ENCODE measurements around the gene PPP2R3A.
"Not testable (repeated sequence)": the region's sequence is repeated elsewhere in the genome, so short reads cannot be mapped to it uniquely, and the experiment has no call there.

Gene PPP2R3A

DNA sequence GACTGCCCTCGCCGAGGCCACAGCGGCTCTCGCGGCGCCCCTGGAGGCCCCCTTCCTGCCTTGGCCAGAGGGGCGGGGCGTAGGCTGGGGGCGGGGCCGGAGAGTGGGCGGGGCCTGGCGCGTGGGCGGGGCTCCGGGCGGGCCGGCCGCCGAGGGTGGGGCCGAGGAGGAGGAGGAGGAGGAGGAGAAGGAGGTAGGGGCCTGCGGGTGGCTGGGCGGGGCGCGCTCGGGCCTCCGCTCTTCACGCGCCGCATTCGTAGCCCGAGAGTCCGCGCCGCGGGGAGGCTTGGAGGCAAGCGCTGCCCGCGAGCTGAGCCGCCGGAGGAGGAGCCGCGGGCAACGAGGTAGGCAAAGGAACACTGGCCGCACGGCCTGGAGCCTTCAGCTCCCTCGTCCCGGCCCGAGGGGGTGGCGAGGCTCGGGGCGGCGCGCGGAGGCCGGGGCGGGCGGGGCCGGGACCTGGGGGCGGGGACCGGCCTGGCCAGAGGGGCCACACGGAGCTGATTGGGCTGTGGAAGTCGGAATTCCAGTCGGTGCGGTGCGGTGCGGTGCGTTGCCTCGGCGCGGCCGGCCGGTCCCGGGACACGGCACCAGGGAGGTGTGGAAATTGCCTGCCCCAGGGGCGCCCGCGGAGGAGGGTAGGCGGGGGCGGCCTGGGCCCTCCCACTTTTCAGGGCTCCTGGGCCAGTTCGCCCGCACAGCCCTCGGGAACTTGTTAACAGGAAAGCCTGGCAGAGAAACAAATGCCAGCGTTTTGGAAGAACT is at the start of gene PPP2R3A:
Gene PPP2R3A, plus strand, starts transcription at position 223 of the 765 bp plus-strand sequence. CDS start 35,771 bp downstream, outside the sequence.
- no peak for DNase-seq

DNA sequence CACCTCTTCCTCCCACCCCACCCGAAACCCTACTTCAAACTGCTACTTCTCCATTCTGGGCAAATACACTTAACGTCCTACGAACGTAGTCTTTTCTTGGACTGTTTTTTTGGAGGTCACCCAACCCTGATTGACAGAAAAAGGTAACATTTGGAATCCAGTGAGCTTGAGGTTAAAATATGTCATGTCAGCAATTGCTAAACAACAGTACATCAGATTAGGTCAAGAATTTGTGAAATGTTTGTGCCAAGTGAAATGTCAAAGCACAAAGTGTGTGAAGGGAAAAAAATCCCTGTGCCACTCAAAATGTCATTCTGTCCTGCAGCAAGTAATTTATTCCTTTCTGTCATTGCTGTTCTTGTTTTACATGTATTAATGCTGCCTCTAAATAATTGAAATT is 49.2 kb upstream of the PPP2R3A start:
- no peak for DNase-seq

DNA sequence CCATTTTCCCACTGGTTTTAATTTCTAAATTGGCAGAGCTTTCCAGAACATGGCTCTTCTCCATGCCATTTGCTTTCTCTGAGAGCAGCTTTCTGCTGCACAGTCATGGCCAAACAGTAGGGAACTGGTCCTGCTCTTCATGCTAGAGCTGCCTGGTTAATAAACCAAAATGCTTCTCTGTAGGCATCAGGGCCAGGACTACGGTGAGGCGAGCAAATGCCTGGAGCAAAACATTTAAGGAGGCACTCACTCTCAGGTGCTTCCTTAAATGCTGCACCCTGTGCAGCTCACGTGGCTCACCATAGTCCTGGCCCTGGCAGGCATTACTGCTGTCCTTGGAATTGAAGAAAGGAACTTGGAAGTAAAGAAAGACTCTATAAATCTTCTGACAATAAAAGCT is 48.5 kb upstream of the PPP2R3A start:
- DNase-seq, result no peak

DNA sequence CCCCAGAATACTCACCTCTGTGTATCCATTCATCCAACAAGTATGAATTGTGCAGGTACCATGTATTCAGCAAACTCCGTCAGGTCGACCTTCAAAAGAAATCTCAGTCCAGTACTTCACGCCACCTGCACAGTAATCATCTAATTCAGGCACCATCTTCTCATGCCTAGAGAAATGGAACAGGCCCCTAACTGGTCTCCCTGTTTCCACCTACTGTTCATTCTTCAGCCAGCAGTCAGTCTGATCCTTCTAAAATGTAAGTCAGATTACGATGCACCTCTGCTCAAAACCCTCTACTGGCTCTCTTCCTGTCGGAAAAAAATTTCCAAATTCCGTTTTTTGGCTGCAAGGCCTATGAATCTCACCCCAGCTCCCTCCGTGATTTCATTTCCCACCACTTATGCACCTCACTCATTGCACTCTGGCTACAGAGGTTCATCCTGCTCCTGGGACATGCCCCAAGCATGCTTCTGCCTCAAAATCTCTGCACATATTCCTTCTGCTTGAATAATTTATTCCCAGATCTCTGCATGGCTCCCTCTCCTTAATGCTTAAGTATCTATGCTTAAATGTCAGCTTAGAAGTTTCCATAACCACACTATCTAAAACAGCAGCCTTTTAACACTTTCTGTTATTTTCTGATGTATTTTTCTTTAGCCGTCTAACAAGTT is 47.5 kb upstream of the PPP2R3A start:
- DNase-seq, result no peak

- DNase-seq, result no peak
These were observed 46.9 kb upstream of the PPP2R3A start for GRCh38 chr3:135918600-135918999.

GRCh38 chr3:135920275-135920674 is 45.3 kb upstream of the PPP2R3A start:
- no peak for DNase-seq

DNA sequence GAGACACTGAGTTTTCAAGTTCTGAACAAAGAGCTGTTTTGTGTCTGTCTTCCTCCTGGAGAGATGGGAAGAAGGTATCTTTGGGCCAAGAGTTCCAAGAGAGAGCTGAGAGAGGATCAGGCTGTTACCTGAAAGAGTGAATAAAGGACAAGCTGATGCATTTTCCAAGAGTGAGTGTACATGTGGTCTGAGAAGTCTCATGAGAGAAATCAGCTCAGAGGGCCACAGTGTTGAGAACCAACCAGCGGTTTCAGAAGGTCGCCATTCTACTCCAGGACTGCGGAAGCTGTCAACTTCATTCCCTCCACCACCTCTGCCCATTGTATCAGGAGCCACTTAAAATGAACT is 42.7 kb upstream of the PPP2R3A start:
- DNase-seq, result no peak

DNA sequence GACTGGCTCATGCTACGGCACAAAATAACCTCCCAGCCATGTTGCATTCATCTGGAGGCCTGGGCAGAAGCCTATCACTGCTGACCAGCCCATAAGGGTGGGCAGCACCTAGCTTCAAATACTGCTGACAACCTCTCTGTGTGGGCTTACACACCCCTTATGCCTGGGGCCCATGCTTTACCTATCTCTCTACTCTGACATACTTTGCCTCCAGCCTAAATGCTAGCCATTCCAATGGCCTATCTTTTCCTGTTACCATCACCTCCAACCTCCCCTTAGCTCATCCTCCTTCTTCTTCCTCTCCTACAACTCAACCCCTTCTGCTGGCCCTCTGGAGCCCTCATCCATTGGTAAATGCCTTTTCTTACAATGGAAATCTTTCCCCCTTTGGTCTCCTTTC is 41.0 kb upstream of the PPP2R3A start:
- no peak for DNase-seq

DNA sequence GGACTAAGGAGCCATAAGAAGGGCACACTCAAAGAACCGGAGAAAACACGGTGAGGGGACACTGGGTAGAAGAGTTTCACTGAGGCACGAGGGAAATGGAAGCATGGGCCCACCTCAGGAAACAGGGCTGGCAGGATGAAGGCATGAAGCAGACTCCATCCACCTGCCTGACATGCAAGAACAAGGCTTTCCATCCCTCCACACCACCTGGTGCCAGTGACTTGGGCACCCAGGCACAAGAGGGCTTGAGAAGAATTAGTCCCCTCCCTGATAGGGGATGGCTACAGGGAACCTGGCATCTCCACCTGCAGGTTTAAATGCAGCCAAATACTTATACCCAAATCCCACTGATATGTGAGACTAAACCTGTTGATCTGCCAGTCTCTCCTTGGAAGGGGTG is 38.9 kb upstream of the PPP2R3A start:
- DNase-seq, result no peak

GRCh38 chr3:135927155-135927554 is 38.4 kb upstream of the PPP2R3A start:
- DNase-seq, result no peak

- DNase-seq, result no peak
These were observed 35.9 kb upstream of the PPP2R3A start for GRCh38 chr3:135929670-135930069.

DNA sequence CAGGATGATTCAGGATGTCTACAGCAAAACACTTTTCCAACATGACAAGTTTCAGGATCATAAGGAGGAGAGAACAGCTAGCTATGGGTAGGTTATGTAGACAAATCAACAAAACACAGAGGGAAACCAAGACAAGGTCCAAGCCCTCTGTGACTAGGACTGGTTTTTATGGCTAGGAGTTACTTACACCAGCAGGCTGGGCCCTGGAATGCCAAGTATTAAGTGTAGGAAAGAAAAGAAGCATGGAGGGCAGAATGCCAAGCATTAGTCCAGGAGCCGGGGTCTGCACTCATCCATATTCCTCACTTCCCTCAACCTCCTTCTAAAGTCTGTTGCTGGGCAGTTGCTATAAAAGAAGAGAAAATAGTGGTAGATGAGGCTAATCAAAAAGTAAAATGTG is 35.3 kb upstream of the PPP2R3A start:
- DNase-seq, result no peak

GRCh38 chr3:135935171-135935570 is 30.4 kb upstream of the PPP2R3A start:
- DNase-seq, result not testable (repeated sequence)

GRCh38 chr3:135937766-135938165 is 27.8 kb upstream of the PPP2R3A start:
- not testable (repeated sequence) for DNase-seq

GRCh38 chr3:135944831-135945230 is 20.7 kb upstream of the PPP2R3A start:
- no peak for DNase-seq

GRCh38 chr3:135950941-135951340 is 14.6 kb upstream of the PPP2R3A start:
- DNase-seq, result no peak

- no peak for DNase-seq
These were observed 1.2 kb upstream of the PPP2R3A start for GRCh38 chr3:135964160-135964955.

- no peak for DNase-seq
These were observed 411 bp upstream of the PPP2R3A start for GRCh38 chr3:135965129-135965505.

- no peak for DNase-seq
These were observed 888 bp downstream of the PPP2R3A start for GRCh38 chr3:135966271-135966961.

- no peak for DNase-seq
These were observed 1.4 kb downstream of the PPP2R3A start for GRCh38 chr3:135966962-135967274.

DNA sequence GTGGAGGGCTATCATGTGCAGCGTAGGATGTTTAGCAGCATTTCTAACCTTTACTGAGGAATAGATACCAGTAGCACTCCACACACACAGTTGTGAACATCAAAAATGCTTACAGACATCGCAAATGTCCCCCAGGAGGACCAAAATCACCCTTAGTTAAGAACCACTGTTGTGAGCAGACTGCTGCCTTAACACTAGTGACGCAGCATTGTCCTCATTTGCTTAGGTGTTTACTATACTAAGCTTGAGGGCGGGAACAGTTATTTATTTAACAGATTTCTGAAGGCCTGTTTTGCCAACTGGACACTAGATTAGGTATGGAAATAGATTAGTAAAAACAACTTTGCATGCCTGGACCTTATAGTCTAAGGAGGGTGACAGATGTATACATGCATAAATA is 2.3 kb downstream of the PPP2R3A start:
- DNase-seq, result no peak

DNA sequence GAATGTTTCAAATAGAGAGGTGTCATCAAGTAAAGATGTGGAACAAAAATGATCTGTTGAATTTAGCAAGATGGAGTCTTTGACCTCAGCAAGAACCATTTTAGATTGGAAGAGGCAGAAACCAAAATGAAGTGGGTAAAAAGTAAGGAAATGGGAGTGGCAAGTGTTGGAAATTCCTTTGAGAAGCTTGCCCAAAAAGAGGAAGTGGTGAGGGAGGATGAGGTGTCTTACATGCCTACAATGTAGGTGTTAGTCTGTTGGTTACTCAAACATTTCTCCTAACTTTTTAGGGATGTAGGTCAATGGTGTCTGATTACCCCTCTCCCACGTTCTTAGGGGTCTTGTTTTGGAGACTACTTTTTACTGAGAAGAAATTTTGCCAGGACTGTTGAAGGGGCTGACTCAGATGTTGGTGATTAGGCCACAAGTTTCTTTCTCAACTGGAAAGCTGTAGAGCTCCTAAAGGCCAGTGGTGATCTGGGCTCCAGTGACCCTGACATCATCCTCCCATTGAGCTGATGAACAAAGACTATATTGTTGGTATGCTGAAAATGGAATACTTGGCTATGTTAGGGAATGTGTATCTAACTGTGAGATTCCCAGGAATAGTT is 5.1 kb downstream of the PPP2R3A start:
- no peak for DNase-seq

- no peak for DNase-seq
These were observed 8.3 kb downstream of the PPP2R3A start for GRCh38 chr3:135973841-135974240.
